Gastrocnemius medialis (tissue), 4 donors: ENCODE results near the gene TSSC4. TPM values are rescaled to one million over a fixed set of nuclear protein-coding genes. Genes with fewer than 3 reads are reported as not detected.
A peak's percentile ranks its signal among the peaks of the same experiment; 100 is the strongest.

ENCODE experiments used
- ATAC-seq, 2 donors: fragments of 150-250 bp; one replicate each; pipeline ENCODE4 v1.9.1; 2016
- DNase-seq, 2 donors: peaks; one replicate each; pipeline ENCODE4 v3.0.0-alpha.2; 2019
- H3K27ac ChIP-seq, 4 donors: fragments of 200-600 bp; sonication (generic); 1 replicate in 1 of 4; 2 replicates in 3 of 4; pipeline ENCODE4 v1.5.1; 2016 to 2018; ENCODE audit warnings: mild to moderate bottlenecking in 2 of 4, moderate library complexity in 1 of 4
- H3K27me3 ChIP-seq, 3 donors: fragments of 200-600 bp; sonication (generic) in 2 of 3; 1 replicate in 1 of 3; 2 replicates in 2 of 3; pipeline versions ENCODE4 v1.5.1 to v1.6.0; 2016 to 2019; ENCODE audit warnings: mild to moderate bottlenecking in 1 of 3, moderate library complexity in 1 of 3
- H3K36me3 ChIP-seq, 2 donors: fragments of 200-600 bp; sonication (generic) in 1 of 2; one replicate each; pipeline ENCODE4 v1.5.1; 2017 to 2018
- H3K4me1 ChIP-seq, 2 donors: fragments of 200-600 bp; sonication (generic) in 1 of 2; one replicate each; pipeline ENCODE4 v1.5.1; 2016 to 2017; ENCODE audit warnings: mild to moderate bottlenecking in 2 of 2
- H3K4me3 ChIP-seq, 4 donors: fragments of 200-600 bp; sonication (generic) in 3 of 4; 1 replicate in 1 of 4; 2 replicates in 3 of 4; pipeline ENCODE4 v1.5.1; 2016 to 2019; ENCODE audit warnings: mild to moderate bottlenecking in 2 of 4
- H3K9me3 ChIP-seq, 3 donors: fragments of 200-600 bp; sonication (generic) in 2 of 3; 1 replicate in 1 of 3; 2 replicates in 2 of 3; pipeline ENCODE4 v1.5.1; 2016 to 2019
- CTCF ChIP-seq, 5 experiments: fragments of 450-650 bp in 3 of 5; fragments of 200-600 bp in 2 of 5; sonication (generic) in 2 of 5; IDR thresholded peaks in 4 of 5; conservative IDR thresholded peaks in 1 of 5; 1 replicate in 4 of 5; 2 replicates in 1 of 5; pipeline ENCODE4 v1.5.1; 2016 to 2019; ENCODE audit warnings: antibody characterized with exemption in 5 of 5, mild to moderate bottlenecking in 3 of 5, moderate library complexity in 3 of 5
- POLR2A ChIP-seq, 2 donors: fragments of 450-650 bp; IDR thresholded peaks; one replicate each; pipeline ENCODE4 v1.6.1; 2017; ENCODE audit warnings: antibody characterized with exemption in 2 of 2, mild to moderate bottlenecking in 2 of 2, moderate library complexity in 2 of 2
- in situ Hi-C, 4 donors: fragments of 200-750 bp; cut with MboI; loops; one replicate each; pipeline versions ENCODE4 v1.15.0 to v1.8.0; 2017; ENCODE audit warnings: low sequenced_read_pairs in 4 of 4
- intact Hi-C: fragments of 100-400 bp; cut with DNase I; formaldehyde crosslinking; loops from one replicate; pipeline ENCODE4 v1.15.1; 2023; ENCODE audit warnings: low total_unique reads
- total RNA-seq, 4 donors: library from RNA; depleted of rRNA; stranded (reverse); fragments of >200 nt; gene quantifications; one replicate each; pipeline versions ENCODE4 v1.1.0 to v1.2.3, GENCODE V29; 2016

The TSSC4 gene
- total RNA-seq, 4 donors from 2014 or later, result 53.4 to 92.5 (median 76.8) TPM

- intact Hi-C loops, result loop anchor here (10.0 kb wide), 1 partner anchor 619 kb away; the partner anchor contains the start of gene CTSD
- ATAC-seq (no peak), DNase-seq (no peak)
- Histone ChIP-seq H3K4me1 (peaks cover 73 to 86% of the 10 kb centered on the region in 2 donors), H3K9me3 (no peaks in the 10 kb centered on the region), H3K27ac (peak overlapping the region; percentile 80 to 95 (median 91)), H3K4me3 (peak overlapping the region in 1 of 4 donors; percentile 8), H3K27me3 (no peaks in the 10 kb centered on the region), H3K36me3 (no peaks in the 10 kb centered on the region)
- TF ChIP-seq POLR2A (IDR thresholded peaks at IDR 0.05), result no peak
- TF ChIP-seq CTCF (IDR thresholded peaks at IDR 0.05 in 4 of 5, conservative IDR thresholded peaks at IDR 0.05 in 1 of 5), result no peak
- in situ Hi-C loops, result no loop called here
Measured at GRCh38 chr11:2383852-2384804, 16.4 kb upstream of the TSSC4 start.

DNA sequence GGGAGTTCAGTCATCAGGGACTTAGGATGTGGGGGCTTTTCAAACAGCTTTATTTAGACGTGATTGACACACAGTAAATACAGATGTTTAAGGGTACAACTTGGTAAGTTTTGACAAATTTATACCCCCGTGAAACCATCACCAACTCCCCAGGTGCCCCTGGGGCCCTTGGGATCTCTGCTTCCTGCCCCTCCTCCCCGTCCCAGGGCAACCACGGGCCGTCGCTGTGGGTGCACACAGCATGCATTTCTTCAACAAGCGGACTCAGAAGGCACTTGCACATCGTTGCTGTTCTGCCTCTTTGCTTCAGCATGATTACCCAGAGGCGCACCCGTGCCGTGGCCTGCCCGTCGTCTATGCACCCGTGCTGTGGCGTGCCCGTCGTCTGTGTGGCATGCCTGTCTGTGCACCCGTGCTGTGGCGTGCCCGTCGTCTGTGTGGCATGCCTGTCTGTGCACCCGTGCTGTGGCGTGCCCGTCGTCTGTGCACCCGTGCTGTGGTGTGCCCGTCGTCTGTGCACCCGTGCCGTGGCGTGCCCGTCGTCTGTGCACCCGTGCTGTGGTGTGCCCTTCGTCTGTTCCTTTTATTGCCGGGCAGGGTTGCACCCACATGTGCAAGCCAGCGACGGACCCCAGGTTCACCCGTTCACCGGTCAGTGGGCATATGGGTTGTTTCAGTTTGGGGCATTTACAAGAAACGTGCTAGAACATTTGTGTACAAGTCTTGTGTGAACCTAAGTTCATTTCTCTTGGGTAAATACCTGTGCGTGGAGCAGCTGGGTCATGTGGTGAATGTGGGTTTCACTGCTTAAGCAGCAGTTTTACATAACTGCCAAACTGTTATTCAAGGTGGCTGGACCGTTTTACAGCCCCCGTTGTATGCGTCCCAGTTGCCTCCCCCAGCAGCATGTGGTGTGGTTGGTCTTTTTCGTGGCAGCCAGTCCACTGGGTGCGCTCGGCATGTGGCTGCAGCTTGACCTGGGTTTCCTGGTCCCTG is 15.1 kb upstream of the TSSC4 start:
- H3K27ac ChIP-seq, result peak overlapping the region in 3 of 4 donors; percentile 29 to 89 (median 82)
- no peaks in the 10 kb centered on the region for H3K9me3 ChIP-seq
- intact Hi-C loops, result loop anchor here (10.0 kb wide), 1 partner anchor 621 kb away; the partner anchor contains the start of gene CTSD
- no peak for ATAC-seq
- no peaks in the 10 kb centered on the region for H3K36me3 ChIP-seq
- no peaks in the 10 kb centered on the region for H3K27me3 ChIP-seq
- peaks cover 75 to 86% of the 10 kb centered on the region in 2 donors for H3K4me1 ChIP-seq
- H3K4me3 ChIP-seq, result no peak overlapping the region
- TF ChIP-seq POLR2A (IDR thresholded peaks at IDR 0.05) (no peak), CTCF (IDR thresholded peaks at IDR 0.05 in 4 of 5, conservative IDR thresholded peaks at IDR 0.05 in 1 of 5) (no peak)
- no peak for DNase-seq
- in situ Hi-C loops, result no loop called here

GRCh38 chr11:2386591-2386990 is 14.0 kb upstream of the TSSC4 start:
- H3K9me3 ChIP-seq, result no peaks in the 10 kb centered on the region
- intact Hi-C loops (loop anchor here (10.0 kb wide), 1 partner anchor 622 kb away; the partner anchor contains the start of gene CTSD), in situ Hi-C loops (no loop called here)
- no peaks in the 10 kb centered on the region for H3K36me3 ChIP-seq
- TF ChIP-seq POLR2A (IDR thresholded peaks at IDR 0.05) (peak in 1 of 2 donors; percentile 15), CTCF (IDR thresholded peaks at IDR 0.05 in 4 of 5, conservative IDR thresholded peaks at IDR 0.05 in 1 of 5) (no peak)
- H3K4me3 ChIP-seq, result no peak overlapping the region
- H3K4me1 ChIP-seq, result peaks cover 77 to 88% of the 10 kb centered on the region in 2 donors
- ATAC-seq, result no peak
- DNase-seq, result no peak
- H3K27ac ChIP-seq, result peak overlapping the region; percentile 82 to 89 (median 86)
- H3K27me3 ChIP-seq, result no peaks in the 10 kb centered on the region

DNA sequence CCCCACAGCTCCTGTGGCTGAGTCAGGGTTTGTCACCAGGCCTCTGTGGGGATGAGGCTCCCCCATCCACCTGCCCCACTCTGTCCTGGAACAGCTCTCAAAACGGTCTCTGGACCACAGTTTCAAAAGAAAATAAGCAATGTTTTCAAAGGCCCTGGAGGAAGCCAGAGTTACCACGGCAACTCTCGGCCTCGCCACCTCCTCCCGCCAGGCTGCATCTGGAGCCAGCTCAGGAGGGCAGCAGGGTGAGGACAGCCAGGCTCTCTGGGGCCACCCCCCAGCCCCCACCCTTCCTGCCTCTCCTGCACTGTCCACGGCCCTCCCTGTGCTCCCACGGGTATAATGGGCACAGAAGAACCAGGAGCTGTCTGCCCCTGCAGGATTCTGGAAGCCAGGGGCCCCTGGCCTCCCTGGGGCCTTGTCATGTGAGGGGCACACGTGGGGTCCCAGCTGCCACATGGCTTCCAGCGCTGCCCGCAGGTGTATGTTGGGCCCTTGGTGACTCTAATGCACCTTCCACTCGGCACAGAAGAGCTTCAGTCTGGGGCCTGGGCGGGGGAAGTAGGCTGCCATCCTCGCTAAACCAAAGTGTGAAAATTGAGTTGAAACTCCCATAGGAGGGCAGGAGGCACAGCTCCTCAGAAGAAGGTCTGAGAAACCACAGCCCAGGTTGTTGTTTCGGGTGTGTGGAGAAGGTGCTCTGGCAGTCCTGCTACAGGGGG is 13.1 kb upstream of the TSSC4 start:
- Histone ChIP-seq H3K27ac (peak overlapping the region; percentile 82 to 89 (median 86)), H3K4me1 (peaks cover 70 to 80% of the 10 kb centered on the region in 2 donors), H3K36me3 (no peaks in the 10 kb centered on the region), H3K9me3 (no peaks in the 10 kb centered on the region), H3K27me3 (no peaks in the 10 kb centered on the region), H3K4me3 (no peak overlapping the region)
- TF ChIP-seq POLR2A (IDR thresholded peaks at IDR 0.05) (no peak), CTCF (IDR thresholded peaks at IDR 0.05 in 4 of 5, conservative IDR thresholded peaks at IDR 0.05 in 1 of 5) (no peak)
- in situ Hi-C loops (no loop called here), intact Hi-C loops (loop anchor here (10.0 kb wide), 1 partner anchor 623 kb away; the partner anchor contains the start of gene CTSD)
- no peak for ATAC-seq
- DNase-seq, result no peak
